SKM-1 treated with dmso at 0.1 percent for 144 hours (cell line): ENCODE data around the gene NFATC2.

ENCODE experiments used
- DNase-seq: peaks from one replicate; lab custom pipeline; 2025; ENCODE audit not compliant: unreplicated experiment; lab: John Stamatoyannopoulos, UW

The NFATC2 gene

GRCh38 chr20:51456511-51457509, 85.7 kb downstream of the NFATC2 start:
- DNase-seq: no peak

DNA sequence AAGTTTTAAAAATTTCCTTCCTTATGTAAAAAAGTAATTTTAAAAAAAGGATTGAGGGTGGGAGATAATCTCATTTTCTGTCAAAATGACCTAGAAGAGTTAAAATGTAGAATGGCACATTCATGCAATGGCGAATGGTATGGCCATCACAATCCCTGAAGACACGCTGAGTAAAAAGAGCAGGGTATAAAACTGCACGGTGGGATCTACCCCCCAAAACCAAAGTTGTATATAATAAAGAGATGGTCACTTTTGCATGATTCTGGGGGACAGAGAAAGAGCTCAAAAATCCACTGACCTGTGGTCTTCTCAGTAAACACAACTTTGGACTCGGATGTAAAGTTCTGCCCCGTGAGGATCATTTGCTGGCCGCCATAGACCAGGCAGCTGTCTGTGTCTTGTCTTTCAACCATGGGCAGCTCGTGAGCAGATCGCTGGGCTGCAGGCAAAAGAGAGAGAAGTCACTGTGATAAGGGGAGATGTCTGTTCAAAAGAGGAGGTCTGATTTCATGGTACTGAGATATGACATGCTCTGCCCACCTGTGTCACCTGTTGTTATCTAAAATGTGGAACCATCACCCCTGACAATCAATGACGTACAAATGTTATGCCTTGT, 88.2 kb downstream of the NFATC2 start:
- no peak for DNase-seq

- no peak for DNase-seq
Measured at GRCh38 chr20:51452734-51453365, 89.7 kb downstream of the NFATC2 start.

GRCh38 chr20:51452091-51452613, 90.4 kb downstream of the NFATC2 start:
- no peak for DNase-seq

GRCh38 chr20:51451484-51451883, 91.0 kb downstream of the NFATC2 start:
- no peak for DNase-seq

- DNase-seq: no peak
Measured at GRCh38 chr20:51450984-51451383, 91.5 kb downstream of the NFATC2 start.

DNA sequence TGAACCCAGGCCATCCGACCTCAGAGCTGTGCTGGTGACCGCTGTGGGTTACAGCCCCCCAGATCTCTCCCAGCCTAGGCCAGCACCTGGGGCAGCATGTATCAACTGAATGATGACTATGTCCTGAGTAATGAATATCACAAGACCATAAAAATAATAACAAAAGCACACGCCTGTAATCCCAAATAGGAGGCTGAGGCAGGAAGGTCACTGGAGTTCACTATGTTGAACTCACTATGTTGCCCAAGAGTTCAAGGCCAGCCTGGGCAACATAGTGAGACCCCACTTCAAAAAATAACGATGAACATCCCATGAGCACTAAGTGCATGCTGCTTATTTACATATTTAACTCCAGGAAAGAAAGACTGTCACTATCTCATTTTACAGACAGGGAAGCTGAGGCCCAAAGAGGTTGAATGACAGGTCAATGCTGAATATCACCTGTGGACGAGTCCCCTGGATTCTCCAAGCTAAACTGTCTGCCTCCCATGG, 92.3 kb downstream of the NFATC2 start:
- no peak for DNase-seq

GRCh38 chr20:51449498-51450220, 92.9 kb downstream of the NFATC2 start:
- no peak for DNase-seq

DNA sequence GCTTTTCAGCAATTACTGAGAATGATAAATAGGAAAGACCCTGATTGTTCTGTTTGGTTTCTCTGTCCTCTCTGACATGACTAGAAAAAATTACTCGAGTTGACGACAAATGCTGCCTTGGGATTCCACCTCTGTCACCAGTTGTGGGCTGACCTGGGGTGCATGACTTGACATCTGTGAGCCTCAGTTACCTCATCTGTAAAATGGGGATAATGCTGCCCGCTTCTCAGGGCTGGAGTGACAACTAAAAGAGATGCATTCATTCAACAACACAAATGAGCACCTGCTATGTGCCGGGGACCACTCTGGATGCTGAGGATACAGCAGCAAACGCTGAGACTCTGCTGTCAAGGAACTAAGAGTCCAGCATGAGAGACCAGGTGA, 94.8 kb downstream of the NFATC2 start:
- no peak for DNase-seq

DNA sequence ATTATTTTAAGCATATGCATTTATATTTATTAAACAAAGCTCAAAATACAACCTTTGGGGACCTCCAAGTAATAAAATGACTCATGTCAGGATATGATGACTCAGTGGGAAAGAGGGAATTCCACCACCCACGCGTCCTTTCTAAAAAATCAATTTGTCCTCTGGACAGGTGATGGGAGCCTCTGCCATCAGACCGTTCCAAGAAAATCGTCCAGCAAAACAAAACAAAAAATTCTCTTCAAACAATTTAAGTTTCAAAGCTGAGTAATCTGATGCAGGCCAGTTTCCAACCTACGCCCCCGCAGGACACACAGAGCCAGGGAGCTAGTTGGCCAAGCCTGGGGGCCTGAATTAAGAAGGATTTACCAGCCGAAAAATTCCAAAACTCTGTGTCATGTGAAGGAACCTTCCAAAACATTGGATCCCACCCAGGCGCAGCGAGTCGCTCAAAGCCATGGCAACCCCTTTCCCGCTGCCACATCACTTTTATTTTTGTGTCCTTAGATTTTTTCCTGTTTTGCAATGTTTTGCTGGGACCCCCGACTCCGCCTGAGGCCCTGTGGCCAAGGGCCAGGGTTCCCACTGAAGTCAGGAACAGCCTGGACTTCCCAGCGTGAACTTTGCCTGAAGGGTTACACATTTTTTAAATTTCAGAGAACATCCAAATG, 95.3 kb downstream of the NFATC2 start:
- no peak for DNase-seq

DNA sequence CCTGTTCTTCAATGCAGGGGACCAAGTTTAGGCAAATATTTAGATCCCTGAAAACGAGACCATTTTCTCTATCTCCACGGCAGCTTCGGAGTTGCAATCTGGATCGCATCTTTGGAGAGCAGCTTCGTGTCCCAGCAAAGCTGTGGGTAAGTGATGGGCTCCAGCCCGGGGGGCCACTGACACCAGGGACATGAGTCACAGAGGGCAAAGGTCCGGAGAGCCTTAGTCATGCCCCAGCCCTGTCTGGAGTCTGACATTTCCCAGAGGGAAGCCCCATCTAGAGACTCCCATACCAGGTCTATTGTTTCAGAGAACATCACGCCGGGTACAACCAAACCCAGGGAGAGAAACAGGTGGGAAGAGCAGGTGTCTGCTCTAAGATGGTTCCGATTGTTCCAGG, 95.9 kb downstream of the NFATC2 start:
- DNase-seq: no peak

DNA sequence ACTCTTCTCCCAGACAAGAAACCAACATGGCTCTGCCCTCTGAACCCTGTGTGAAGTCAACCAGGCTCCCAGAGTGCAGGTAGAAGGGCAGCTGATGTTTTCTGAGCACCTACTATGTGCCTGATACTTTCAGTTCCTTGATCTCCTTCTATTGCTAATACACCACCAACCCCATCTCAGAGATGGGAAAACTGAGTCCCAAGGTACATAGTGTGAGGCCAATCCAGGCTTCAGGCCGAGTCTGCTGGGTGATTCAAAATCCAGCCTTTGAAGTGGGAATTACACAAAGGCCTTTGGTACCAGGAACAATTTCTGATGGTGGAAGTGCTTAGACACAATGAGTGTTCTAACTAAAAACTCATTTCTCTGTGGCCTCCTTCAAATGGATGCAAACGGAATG, 96.3 kb downstream of the NFATC2 start:
- no peak for DNase-seq

- no peak for DNase-seq
Measured at GRCh38 chr20:51445591-51445990, 96.9 kb downstream of the NFATC2 start.

DNA sequence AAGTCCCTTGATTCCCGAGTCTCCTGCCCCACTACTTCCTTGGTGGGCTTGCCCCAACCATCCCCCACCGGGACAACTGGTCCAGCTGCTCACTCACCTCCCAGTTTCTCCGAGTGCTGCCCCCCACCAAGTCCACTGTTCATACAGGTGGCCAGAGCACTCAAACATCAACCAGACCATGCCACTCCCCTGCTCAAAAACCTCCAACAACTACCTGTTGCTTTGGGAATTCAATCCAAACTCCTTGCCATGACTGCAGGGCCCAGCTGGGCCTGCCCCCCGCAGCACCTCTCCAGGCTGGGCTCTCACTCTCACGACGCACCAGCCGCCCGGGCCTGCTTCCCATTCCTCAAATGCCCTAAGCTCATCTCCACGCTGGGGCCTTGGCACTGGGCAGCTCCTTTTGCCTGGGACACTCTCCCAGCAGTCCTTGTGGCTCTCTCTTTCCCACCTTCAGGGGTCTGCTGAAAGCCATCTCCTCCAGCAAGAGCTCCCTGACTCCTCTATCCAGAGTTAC, 97.5 kb downstream of the NFATC2 start:
- DNase-seq: no peak

DNA sequence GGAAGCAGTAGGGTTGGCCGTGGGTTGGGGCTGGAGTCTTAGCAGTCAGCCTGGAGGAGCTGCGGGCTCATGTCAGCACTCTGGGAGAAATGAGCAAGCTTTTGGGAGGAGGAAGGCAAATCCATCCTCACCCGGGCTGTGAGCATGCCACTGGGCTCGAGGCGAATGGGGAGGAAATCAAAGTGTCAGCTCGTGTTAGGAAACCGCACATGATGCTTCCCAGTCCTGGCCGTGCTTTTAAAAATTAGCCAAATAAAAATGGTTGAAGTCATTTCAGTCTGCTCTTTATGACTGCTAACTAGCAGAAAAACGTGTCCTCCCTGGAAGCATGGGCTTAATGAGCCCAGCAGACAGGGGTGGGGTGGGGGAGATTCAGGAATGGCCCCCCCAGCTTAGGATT, 98.1 kb downstream of the NFATC2 start:
- DNase-seq: no peak

GRCh38 chr20:51442602-51443001, 99.9 kb downstream of the NFATC2 start:
- no peak for DNase-seq

DNA sequence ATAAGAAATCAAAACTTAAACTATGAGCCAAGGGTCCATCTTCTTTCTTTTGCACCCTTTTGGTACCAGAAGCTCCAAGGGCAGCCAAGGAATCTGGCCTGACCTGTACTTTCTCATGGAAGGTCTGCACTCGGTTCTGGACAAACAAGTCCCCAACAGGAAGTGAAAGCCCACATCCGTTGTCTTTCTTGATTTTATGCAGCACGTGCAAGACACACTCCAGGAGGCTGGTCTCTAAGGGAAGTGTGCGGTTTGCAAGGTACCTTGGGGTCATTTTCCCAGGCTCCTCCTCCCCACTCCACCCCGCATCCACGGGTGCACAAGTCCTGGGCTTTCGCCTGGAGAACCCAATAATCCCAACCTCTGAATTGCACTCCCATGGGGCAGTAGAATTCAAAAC, 101.9 kb downstream of the NFATC2 start:
- DNase-seq: no peak

- no peak for DNase-seq
Measured at GRCh38 chr20:51439160-51439689, 103.3 kb downstream of the NFATC2 start.

GRCh38 chr20:51438136-51438535, 104.4 kb downstream of the NFATC2 start:
- no peak for DNase-seq
